Measurements from ENCODE around the gene PCDHA1. TPM values are rescaled to one million over a fixed set of nuclear protein-coding genes. Genes with fewer than 3 reads are reported as not detected.
A peak's percentile ranks its signal among the peaks of the same experiment; 100 is the strongest.

Gene PCDHA1
- total and polyA plus RNA-seq, 2 of the 13 experiments (the other 11 are each of a cell fraction or from before 2014, with no cell fraction given) = not detected

DNA sequence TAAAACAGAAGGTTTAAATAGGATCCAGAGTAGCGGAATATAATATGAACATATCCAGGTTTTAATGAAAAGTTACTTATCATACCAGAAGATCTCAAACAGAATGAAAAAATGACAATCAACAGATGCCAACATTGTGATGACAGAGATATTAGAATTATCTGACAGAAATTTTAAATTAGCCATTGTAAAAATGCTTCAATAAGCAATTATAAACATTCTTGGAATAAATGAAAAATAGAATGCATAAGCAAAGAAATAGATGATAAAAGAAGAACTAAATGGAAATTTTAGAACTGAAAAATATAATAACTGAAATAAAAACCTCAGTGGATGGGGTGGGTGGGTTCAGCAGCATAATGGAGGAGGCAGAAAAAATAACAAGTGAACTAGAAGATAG, 48.5 kb upstream of the PCDHA1 start:
- DNase-seq (ENCODE audit: low spot score) (no peak), FAIRE-seq (no peak), ATAC-seq (no peak)
- no peak overlapping the region for H3K27ac ChIP-seq (ENCODE audit: extremely low read length, insufficient read depth, low read length)
- WGBS (ENCODE audit: low lambda C conversion rate) = 0% methylated on average over 1 of the region's 1 CpG
- no peaks in the 10 kb centered on the region for H3K79me2 ChIP-seq (ENCODE audit: insufficient read depth, low read length)
- H3K27me3 ChIP-seq (ENCODE audit: control insufficient read depth in 1 of 2, insufficient read depth in 2 of 2, low read length in 2 of 2) = no peaks in the 10 kb centered on the region; a peak in 1 of 5 replicates
- in situ Hi-C loops (cut with HindIII; ENCODE audit: extremely low pct_ligation_motif_present, low pct_unique_long_range_greater_than_20kb) = loop anchor here (10.0 kb wide), 1 partner anchor 373 kb away; the partner anchor contains the start of gene SLC4A9
- no peaks in the 10 kb centered on the region for H3K4me1 ChIP-seq (ENCODE audit: insufficient read depth, low read length)
- BruUV-seq (replicated peaks) = no TSS peak
- H4K20me1 ChIP-seq (ENCODE audit: insufficient read depth, low read length) = no peaks in the 10 kb centered on the region
- intact Hi-C loops (cut with micrococcal nuclease; ENCODE audit: unreplicated experiment) = no loop called here
- H3K9me3 ChIP-seq (ENCODE audit: low read length) = no peaks in the 10 kb centered on the region
- no peaks in the 10 kb centered on the region for H3K36me3 ChIP-seq (replicated peaks in 1 of 2; ENCODE audit: control insufficient read depth in 1 of 2, insufficient read depth in 2 of 2, low read length in 2 of 2)
- ChIA-PET CTCF (ENCODE audit: low intra/inter-chr PET ratio, low total read pairs) (no interaction called here), POLR2A (no interaction called here)
- TF ChIP-seq MED8 (CRISPR knock-in tag; IDR thresholded peaks at IDR 0.05; ENCODE audit: insufficient replicate concordance) = no peak
- TF ChIP-seq RFXANK (CRISPR knock-in tag; IDR thresholded peaks at IDR 0.05) = no peak
- no peak for TF ChIP-seq NFRKB (IDR thresholded peaks at IDR 0.05)
- 0 out of 2 replicates have a peak, but pooled peaks have one; percentile 14 for TF ChIP-seq MAFF (IDR thresholded peaks at IDR 0.05; ENCODE audit: low read depth, low read length)
- TF ChIP-seq ZFP41 (CRISPR knock-in tag; IDR thresholded peaks at IDR 0.05; ENCODE audit: borderline replicate concordance) = no peak
- TF ChIP-seq MAFK (conservative IDR thresholded peaks at IDR 0.05 in 1 of 2, IDR thresholded peaks at IDR 0.05 in 1 of 2; ENCODE audit: low read length in 2 of 2) = peak in 1 of 2 experiments; percentile 55; a peak in 2 of 4 replicates
- H3K4me2 ChIP-seq (ENCODE audit: low read depth, low read length) = no peak overlapping the region
- no peak overlapping the region for H3K9ac ChIP-seq (ENCODE audit: insufficient read depth, low read depth, low read length)
- H3K4me3 ChIP-seq (replicated peaks in 1 of 3; ENCODE audit: insufficient read depth in 1 of 3, low read depth in 2 of 3, low read length in 3 of 3) = no peak overlapping the region
- no peak overlapping the region for H2AFZ ChIP-seq (ENCODE audit: low read length)

GRCh38 chr5:140741967-140742366, 44.0 kb upstream of the PCDHA1 start:
- Histone ChIP-seq H3K9ac (ENCODE audit: insufficient read depth, low read depth, low read length) (no peak overlapping the region), H3K4me3 (replicated peaks in 1 of 3; ENCODE audit: insufficient read depth in 1 of 3, low read depth in 2 of 3, low read length in 3 of 3) (no peak overlapping the region), H4K20me1 (ENCODE audit: insufficient read depth, low read length) (no peaks in the 10 kb centered on the region), H3K36me3 (replicated peaks in 1 of 2; ENCODE audit: control insufficient read depth in 1 of 2, insufficient read depth in 2 of 2, low read length in 2 of 2) (no peaks in the 10 kb centered on the region), H3K27ac (ENCODE audit: extremely low read length, insufficient read depth, low read length) (no peak overlapping the region), H3K27me3 (ENCODE audit: control insufficient read depth in 1 of 2, insufficient read depth in 2 of 2, low read length in 2 of 2) (no peaks in the 10 kb centered on the region), H2AFZ (ENCODE audit: low read length) (no peak overlapping the region), H3K4me1 (ENCODE audit: insufficient read depth, low read length) (no peaks in the 10 kb centered on the region), H3K4me2 (ENCODE audit: low read depth, low read length) (no peak overlapping the region), H3K9me3 (ENCODE audit: low read length) (peaks cover 8% of the 10 kb centered on the region), H3K79me2 (ENCODE audit: insufficient read depth, low read length) (no peaks in the 10 kb centered on the region)
- BruUV-seq (replicated peaks) = no TSS peak
- ChIA-PET POLR2A (no interaction called here), CTCF (ENCODE audit: low intra/inter-chr PET ratio, low total read pairs) (no interaction called here)
- in situ Hi-C loops (cut with HindIII; ENCODE audit: extremely low pct_ligation_motif_present, low pct_unique_long_range_greater_than_20kb) (no loop called here), intact Hi-C loops (cut with micrococcal nuclease; ENCODE audit: unreplicated experiment) (no loop called here)
- DNase-seq (ENCODE audit: low spot score) = no peak
- 0% methylated on average over 1 of the region's 1 CpG for WGBS (ENCODE audit: low lambda C conversion rate)
- no peak for ATAC-seq
- FAIRE-seq = no peak
- TF ChIP-seq NR2C2 (CRISPR knock-in tag; IDR thresholded peaks at IDR 0.05; ENCODE audit: borderline replicate concordance) = no peak
- TF ChIP-seq, protein P1, sequence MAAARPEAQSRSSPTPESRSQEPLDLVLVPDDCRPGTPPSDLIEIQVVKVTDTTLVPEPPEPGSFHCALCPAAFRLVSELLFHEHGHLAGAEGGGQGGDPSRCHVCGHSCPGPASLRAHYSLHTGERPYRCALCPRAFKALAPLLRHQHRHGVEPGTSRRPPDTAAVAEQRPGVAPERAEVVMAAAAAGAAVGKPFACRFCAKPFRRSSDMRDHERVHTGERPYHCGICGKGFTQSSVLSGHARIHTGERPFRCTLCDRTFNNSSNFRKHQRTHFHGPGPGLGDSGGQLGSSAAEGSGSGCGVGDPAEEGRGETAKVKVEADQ (CRISPR knock-in tag; IDR thresholded peaks at IDR 0.05; ENCODE audit: borderline replicate concordance) = no peak
